Colonic mucosa (tissue), 4 donors: Measurements from ENCODE around the gene PPCDC. TPM values are rescaled to one million over a fixed set of nuclear protein-coding genes. Genes with fewer than 3 reads are reported as not detected.

Experiments
- DNase-seq: peaks from one replicate; pipeline ENCODE4 v3.0.0-alpha.2; 2020
- H3K27ac ChIP-seq: fragments of 200-600 bp; one replicate; pipeline ENCODE4 v1.8.0; 2021
- H3K27me3 ChIP-seq: fragments of 200-600 bp; one replicate; pipeline ENCODE4 v1.8.0; 2021
- H3K36me3 ChIP-seq: fragments of 200-600 bp; one replicate; pipeline ENCODE4 v1.8.0; 2021
- H3K4me1 ChIP-seq: fragments of 200-600 bp; one replicate; pipeline ENCODE4 v1.8.0; 2021; ENCODE audit warnings: mild to moderate bottlenecking
- H3K4me3 ChIP-seq: fragments of 200-600 bp; one replicate; pipeline ENCODE4 v1.8.0; 2021
- H3K9ac ChIP-seq, 2 donors: one replicate each; pipeline ENCODE4 v1.7.0; 2013; ENCODE audit warnings: control low read depth in 2 of 2, low read depth in 2 of 2, low read length in 2 of 2
- H3K9me3 ChIP-seq: fragments of 200-600 bp; one replicate; pipeline ENCODE4 v1.8.0; 2021
- intact Hi-C: fragments of 100-400 bp; cut with DNase I; formaldehyde crosslinking; loops from one replicate; pipeline ENCODE4 v1.14.1; 2022
- total RNA-seq, 2 donors: library from RNA; stranded (reverse); fragmentation: NEBNext Ultra II Directional in 1 of 2; extraction: Animal tissue kit (Norgen Biotek cat#: 25700) in 1 of 2; gene quantifications; one replicate each; pipeline ENCODE4 v1.2.1, GENCODE V29; 2021
- TF ChIP-seq, protein P1 (sequence below): fragments of 200-600 bp; IDR thresholded peaks from one replicate; pipeline ENCODE4 v1.8.0; 2022; ENCODE audit warnings: antibody characterized with exemption, mild to moderate bottlenecking
- donor health status: healthy.
- donor health status: DM: no; HTN: no; CAD: no.
- donor health status: DM: no; HTN: no; CAD: no.

Gene PPCDC
- total RNA-seq, 2 donors from 2014 or later = 10.1 to 23.1 TPM

DNA sequence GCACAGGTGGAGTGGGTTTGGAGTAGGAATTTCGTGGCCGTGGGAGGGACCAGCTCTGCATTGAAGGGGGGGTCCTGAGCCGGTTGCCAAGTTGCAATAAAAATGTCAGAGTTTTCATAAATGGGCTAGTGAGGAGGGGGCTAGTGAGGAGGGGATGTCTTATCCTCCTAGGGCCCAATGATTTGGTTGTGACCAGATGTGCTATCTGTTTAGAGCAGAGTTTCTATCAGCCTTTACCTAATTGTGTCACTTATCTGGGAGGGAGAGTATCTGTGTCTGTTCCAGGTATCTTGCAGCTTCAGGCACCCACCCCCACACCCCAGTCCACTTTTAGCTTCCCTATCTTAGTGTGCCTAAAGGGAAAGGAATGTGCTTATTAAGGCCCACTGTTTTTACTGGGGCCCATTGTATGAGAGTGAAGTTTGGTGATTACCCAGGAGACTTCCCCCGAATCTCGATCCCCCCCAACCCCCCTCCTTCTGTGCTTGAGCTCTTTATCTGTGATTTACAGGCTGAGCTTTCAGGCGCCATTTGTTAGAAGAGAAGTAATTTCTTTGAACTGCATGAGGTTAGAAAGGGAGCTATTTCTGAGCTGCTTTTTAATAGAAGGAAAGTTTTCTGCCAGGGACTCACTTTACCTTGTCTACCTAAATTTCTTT lies 42.6 kb downstream of the PPCDC start:
- intact Hi-C loops = no loop called here
- no peak overlapping the region for H3K27ac ChIP-seq
- no peak for DNase-seq
- no peak overlapping the region for H3K4me3 ChIP-seq
- no peaks in the 10 kb centered on the region for H3K9me3 ChIP-seq
- no peaks in the 10 kb centered on the region for H3K4me1 ChIP-seq
- no peak overlapping the region for H3K9ac ChIP-seq
- no peaks in the 10 kb centered on the region for H3K27me3 ChIP-seq
- no peaks in the 10 kb centered on the region for H3K36me3 ChIP-seq
- TF ChIP-seq, protein P1, sequence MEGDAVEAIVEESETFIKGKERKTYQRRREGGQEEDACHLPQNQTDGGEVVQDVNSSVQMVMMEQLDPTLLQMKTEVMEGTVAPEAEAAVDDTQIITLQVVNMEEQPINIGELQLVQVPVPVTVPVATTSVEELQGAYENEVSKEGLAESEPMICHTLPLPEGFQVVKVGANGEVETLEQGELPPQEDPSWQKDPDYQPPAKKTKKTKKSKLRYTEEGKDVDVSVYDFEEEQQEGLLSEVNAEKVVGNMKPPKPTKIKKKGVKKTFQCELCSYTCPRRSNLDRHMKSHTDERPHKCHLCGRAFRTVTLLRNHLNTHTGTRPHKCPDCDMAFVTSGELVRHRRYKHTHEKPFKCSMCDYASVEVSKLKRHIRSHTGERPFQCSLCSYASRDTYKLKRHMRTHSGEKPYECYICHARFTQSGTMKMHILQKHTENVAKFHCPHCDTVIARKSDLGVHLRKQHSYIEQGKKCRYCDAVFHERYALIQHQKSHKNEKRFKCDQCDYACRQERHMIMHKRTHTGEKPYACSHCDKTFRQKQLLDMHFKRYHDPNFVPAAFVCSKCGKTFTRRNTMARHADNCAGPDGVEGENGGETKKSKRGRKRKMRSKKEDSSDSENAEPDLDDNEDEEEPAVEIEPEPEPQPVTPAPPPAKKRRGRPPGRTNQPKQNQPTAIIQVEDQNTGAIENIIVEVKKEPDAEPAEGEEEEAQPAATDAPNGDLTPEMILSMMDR = no peak

DNA sequence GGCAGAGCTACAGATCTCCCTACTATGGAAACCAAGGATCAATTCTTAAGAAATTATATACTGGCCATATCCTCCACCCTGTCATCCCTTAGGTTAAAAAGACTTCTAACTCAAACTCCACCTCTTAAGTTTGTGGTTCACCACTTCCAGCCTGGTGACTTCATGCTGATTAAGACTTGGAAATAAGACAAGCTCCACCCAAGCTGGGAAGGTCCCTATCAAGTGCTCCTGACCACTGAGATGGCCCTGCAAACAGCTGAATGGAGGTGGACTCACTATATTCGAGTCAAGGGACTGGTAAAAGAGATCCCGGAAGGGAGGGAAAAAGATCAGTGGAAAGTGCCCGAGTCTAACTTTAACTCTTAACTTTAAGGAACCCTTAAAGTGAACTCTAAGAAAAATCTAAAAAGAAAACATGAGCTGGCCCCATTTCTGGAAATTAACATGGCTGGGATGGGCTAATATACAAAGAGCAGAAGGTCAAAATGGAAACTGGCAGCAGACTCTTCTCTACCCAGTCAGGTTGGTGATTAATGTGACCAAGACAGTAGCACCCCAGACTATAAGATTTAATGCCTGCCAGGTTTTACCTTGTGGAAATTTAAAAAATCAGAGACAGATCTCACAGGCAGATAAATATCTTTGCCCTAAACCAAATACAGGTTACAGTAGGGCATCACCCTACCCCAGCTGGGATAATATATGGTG lies 43.9 kb downstream of the PPCDC start:
- H3K4me1 ChIP-seq = no peaks in the 10 kb centered on the region
- no peaks in the 10 kb centered on the region for H3K9me3 ChIP-seq
- H3K9ac ChIP-seq = no peak overlapping the region
- no peak overlapping the region for H3K27ac ChIP-seq
- intact Hi-C loops = no loop called here
- no peaks in the 10 kb centered on the region for H3K27me3 ChIP-seq
- TF ChIP-seq, protein P1 = no peak
- no peak for DNase-seq
- H3K36me3 ChIP-seq = no peaks in the 10 kb centered on the region
- H3K4me3 ChIP-seq = no peak overlapping the region

DNA sequence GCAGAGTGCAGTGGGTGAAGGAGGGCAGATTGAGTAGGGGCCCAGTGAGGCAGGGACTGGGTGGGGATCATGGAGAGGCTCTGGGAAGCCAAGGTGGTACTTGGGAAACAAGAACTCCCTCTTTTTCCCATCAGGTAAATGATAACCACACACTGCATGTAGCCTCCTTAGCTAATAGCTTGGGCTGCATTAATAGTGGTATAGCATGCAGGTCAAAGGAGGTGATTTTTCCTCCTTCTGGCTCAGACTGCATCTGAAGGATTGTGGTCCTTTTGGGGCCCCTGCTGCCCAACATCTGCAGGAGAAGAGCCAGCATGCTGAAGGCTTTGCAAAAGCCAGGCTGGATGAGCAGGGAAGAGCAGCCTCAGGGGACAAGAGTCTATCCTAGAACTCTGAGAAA lies 45.4 kb downstream of the PPCDC start:
- H3K27me3 ChIP-seq = no peaks in the 10 kb centered on the region
- H3K4me3 ChIP-seq = no peak overlapping the region
- intact Hi-C loops = no loop called here
- H3K36me3 ChIP-seq = no peaks in the 10 kb centered on the region
- no peaks in the 10 kb centered on the region for H3K9me3 ChIP-seq
- H3K9ac ChIP-seq = no peak overlapping the region
- no peak for DNase-seq
- TF ChIP-seq, protein P1 = no peak
- H3K4me1 ChIP-seq = no peaks in the 10 kb centered on the region
- H3K27ac ChIP-seq = no peak overlapping the region

DNA sequence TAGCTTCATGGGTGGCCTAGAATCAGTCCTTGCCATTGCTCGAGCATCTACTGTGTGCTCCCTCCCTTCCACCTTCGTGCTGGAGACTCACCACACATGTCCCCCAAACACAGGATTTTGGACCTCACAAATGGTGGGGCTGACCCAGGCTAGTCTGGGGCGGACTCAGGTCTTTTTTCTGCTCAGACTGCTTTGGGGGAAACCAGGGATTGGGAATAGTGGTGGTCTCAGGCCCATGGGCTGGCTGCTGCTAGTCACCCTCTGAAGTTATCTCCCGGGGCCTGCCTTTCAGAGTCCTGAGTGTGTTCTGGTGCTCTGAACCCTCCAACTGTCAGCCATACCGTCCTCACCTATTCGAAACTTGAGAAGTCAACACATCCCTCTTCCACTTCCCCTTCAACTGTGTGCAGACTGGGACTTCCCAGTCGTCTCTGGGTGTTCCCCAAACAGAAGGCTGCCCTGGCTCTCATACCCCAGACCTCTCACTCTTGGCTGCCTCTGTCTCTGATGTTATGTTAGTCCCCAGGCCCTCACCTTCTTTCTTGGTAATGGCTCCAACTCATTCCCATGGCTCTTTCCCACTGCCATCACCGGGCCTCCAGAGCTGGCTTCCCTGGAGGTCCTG lies 46.0 kb downstream of the PPCDC start:
- no peak overlapping the region for H3K9ac ChIP-seq
- H3K4me3 ChIP-seq = no peak overlapping the region
- no peaks in the 10 kb centered on the region for H3K27me3 ChIP-seq
- no peaks in the 10 kb centered on the region for H3K4me1 ChIP-seq
- no peaks in the 10 kb centered on the region for H3K36me3 ChIP-seq
- TF ChIP-seq, protein P1 = no peak
- no peaks in the 10 kb centered on the region for H3K9me3 ChIP-seq
- intact Hi-C loops = no loop called here
- H3K27ac ChIP-seq = no peak overlapping the region
- DNase-seq = no peak

DNA sequence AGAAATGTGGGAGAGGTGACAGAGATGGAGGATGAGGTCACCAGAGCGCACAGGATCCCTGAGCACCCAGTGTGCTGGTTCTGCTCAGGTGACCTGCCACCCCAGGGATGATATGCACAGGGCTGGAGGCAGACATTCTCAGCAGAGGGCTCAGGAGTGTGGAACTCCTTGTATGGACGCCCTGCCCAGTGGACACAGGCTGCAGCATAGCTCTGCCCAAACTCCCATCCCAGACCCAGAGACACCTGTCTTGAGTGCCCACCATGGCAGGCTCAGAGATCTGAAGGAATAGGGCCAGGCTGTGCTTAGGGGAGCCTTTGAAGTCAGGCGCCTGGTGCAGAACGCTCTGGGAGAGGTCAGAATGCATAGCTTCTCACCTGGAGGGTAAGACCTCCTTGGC lies 47.3 kb downstream of the PPCDC start:
- Histone ChIP-seq H3K9ac (no peak overlapping the region), H3K9me3 (no peaks in the 10 kb centered on the region), H3K36me3 (no peaks in the 10 kb centered on the region), H3K27ac (no peak overlapping the region), H3K27me3 (no peaks in the 10 kb centered on the region), H3K4me1 (no peaks in the 10 kb centered on the region), H3K4me3 (no peak overlapping the region)
- TF ChIP-seq, protein P1 = no peak
- no peak for DNase-seq
- intact Hi-C loops = no loop called here
